ENCODE measurements around the gene TSN.

The TSN gene

GRCh38 chr2:121746071-121746578 is 9.3 kb upstream of the TSN start:
- DNase-seq (ENCODE audit: low read depth), result no peak

- no peak for DNase-seq (ENCODE audit: low read depth)
Observed at GRCh38 chr2:121748202-121748601, 7.2 kb upstream of the TSN start.

- DNase-seq (ENCODE audit: low read depth), result no peak
Observed at GRCh38 chr2:121754851-121755236, 607 bp upstream of the TSN start.

- DNase-seq (ENCODE audit: low read depth), result no peak
Observed at GRCh38 chr2:121764681-121765228, 9.3 kb downstream of the TSN start.

GRCh38 chr2:121766624-121767023 is 11.2 kb downstream of the TSN start:
- DNase-seq (ENCODE audit: low read depth), result no peak

GRCh38 chr2:121768143-121768755 is 12.8 kb downstream of the TSN start:
- DNase-seq (ENCODE audit: low read depth), result no peak

GRCh38 chr2:121771976-121772742 is 16.7 kb downstream of the TSN start:
- DNase-seq (ENCODE audit: low read depth), result no peak

GRCh38 chr2:121774235-121774634 is 18.8 kb downstream of the TSN start:
- DNase-seq (ENCODE audit: low read depth), result no peak

- no peak for DNase-seq (ENCODE audit: low read depth)
Observed at GRCh38 chr2:121776361-121776760, 20.9 kb downstream of the TSN start.

GRCh38 chr2:121776885-121777698 is 21.6 kb downstream of the TSN start:
- DNase-seq (ENCODE audit: low read depth), result no peak

GRCh38 chr2:121777699-121778058 is 22.2 kb downstream of the TSN start:
- DNase-seq (ENCODE audit: low read depth), result no peak

- no peak for DNase-seq (ENCODE audit: low read depth)
Observed at GRCh38 chr2:121778741-121779487, 23.5 kb downstream of the TSN start.

- DNase-seq (ENCODE audit: low read depth), result no peak
Observed at GRCh38 chr2:121783180-121783579, 27.7 kb downstream of the TSN start.

GRCh38 chr2:121788685-121789084 is 33.2 kb downstream of the TSN start:
- DNase-seq (ENCODE audit: low read depth), result no peak

- DNase-seq (ENCODE audit: low read depth), result no peak
Observed at GRCh38 chr2:121790276-121790956, 35.0 kb downstream of the TSN start.

- no peak for DNase-seq (ENCODE audit: low read depth)
Observed at GRCh38 chr2:121791290-121791689, 35.8 kb downstream of the TSN start.

GRCh38 chr2:121791801-121792221 is 36.4 kb downstream of the TSN start:
- no peak for DNase-seq (ENCODE audit: low read depth)

- DNase-seq (ENCODE audit: low read depth), result no peak
Observed at GRCh38 chr2:121793816-121794215, 38.4 kb downstream of the TSN start.

GRCh38 chr2:121794233-121794632 is 38.8 kb downstream of the TSN start:
- DNase-seq (ENCODE audit: low read depth), result no peak

- DNase-seq (ENCODE audit: low read depth), result no peak
Observed at GRCh38 chr2:121796239-121796638, 40.8 kb downstream of the TSN start.

- DNase-seq (ENCODE audit: low read depth), result no peak
Observed at GRCh38 chr2:121798617-121799016, 43.2 kb downstream of the TSN start.
